GM12878 (cell line): ENCODE data around the gene CHDH. TPM values are rescaled to one million over a fixed set of nuclear protein-coding genes. Genes with fewer than 3 reads are reported as not detected.
A peak's percentile ranks its signal among the peaks of the same experiment; 100 is the strongest.

Source experiments
- ATAC-seq: fragments of 200-7000 bp; cut with Tn5 transposase; 3 replicates; pipeline ENCODE4 v1.9.1; 2020; ENCODE audit warnings: mild to moderate bottlenecking, moderate library complexity
- BruUV-seq: library from RNA; stranded (reverse); fragments of 400-500 nt; replicated peaks from 2 replicates; lab custom pipeline; 2021; lab: Mats Ljungman, UMichigan
- CTCF ChIA-PET: fragments of 300-600 bp; sonication (Branson Sonifier 250); formaldehyde crosslinking; extraction: SDS; loops from one replicate; lab custom pipeline; 2021; ENCODE audit warnings: inconsistent platforms; lab: Yijun Ruan, JAX
- POLR2A ChIA-PET: fragments of 350-600 bp; formaldehyde crosslinking; extraction: SDS; loops from one replicate; lab custom pipeline; 2021; ENCODE audit warnings: inconsistent platforms; lab: Charles Lee
- RAD21 ChIA-PET: fragments of 300-600 bp; sonication (Branson Sonifier 250); formaldehyde crosslinking; loops from one replicate; lab custom pipeline; 2023; ENCODE audit warnings: antibody characterized with exemption; ENCODE audit not compliant: unreplicated experiment; lab: Charles Lee
- SMC1A ChIA-PET: fragments of 300-600 bp; sonication (Branson Sonifier 250); formaldehyde crosslinking; loops from one replicate; lab custom pipeline; 2023; ENCODE audit not compliant: unreplicated experiment, uncharacterized antibody; lab: Charles Lee
- DNase-seq: peaks from one replicate; pipeline ENCODE4 v3.0.0-alpha.2; 2011; ENCODE audit warnings: low read depth, low spot score
- FAIRE-seq: peaks from 3 replicates; lab custom pipeline; 2011; peaks lifted over from hg19 to GRCh38; lab: Jason Lieb, UNC
- H2AFZ ChIP-seq: 2 replicates; pipeline ENCODE4 v1.6.0; 2011; ENCODE audit warnings: low read depth, low read length, control low read depth; ENCODE audit not compliant: control insufficient read depth
- H3K27ac ChIP-seq: 2 replicates; pipeline ENCODE4 v1.5.1; 2011; ENCODE audit warnings: control low read depth; ENCODE audit not compliant: control insufficient read depth, insufficient read depth
- H3K27me3 ChIP-seq, 2 experiments: replicated peaks in 1 of 2; 2 replicates each; pipeline versions ENCODE4 v1.6.0 to v1.6.1; 2011; ENCODE audit warnings: low read length in 1 of 2; ENCODE audit not compliant: control insufficient read depth in 2 of 2, insufficient read depth in 2 of 2
- H3K36me3 ChIP-seq, 2 experiments: 2 replicates each; pipeline ENCODE4 v1.5.1; 2011; ENCODE audit warnings: low read length in 1 of 2; ENCODE audit not compliant: control insufficient read depth in 2 of 2, insufficient read depth in 2 of 2
- H3K4me1 ChIP-seq: 2 replicates; pipeline ENCODE4 v1.6.1; 2011; ENCODE audit warnings: mild to moderate bottlenecking, low read length, moderate library complexity, mixed read lengths; ENCODE audit not compliant: control insufficient read depth, insufficient read depth
- H3K4me2 ChIP-seq: 2 replicates; pipeline ENCODE4 v1.6.0; 2011; ENCODE audit warnings: control low read depth; ENCODE audit not compliant: control insufficient read depth, insufficient read depth
- H3K4me3 ChIP-seq: fragments of 200-600 bp; sonication (generic); 2 replicates; pipeline ENCODE4 v1.5.1; 2016
- H3K79me2 ChIP-seq: 2 replicates; pipeline ENCODE4 v1.6.0; 2011; ENCODE audit warnings: low read length; ENCODE audit not compliant: control insufficient read depth, insufficient read depth
- H3K9ac ChIP-seq: 2 replicates; pipeline ENCODE4 v1.8.0; 2011; ENCODE audit warnings: low read length, control low read depth, mixed read lengths; ENCODE audit not compliant: control insufficient read depth, insufficient read depth
- H3K9me3 ChIP-seq: replicated peaks from 3 replicates; pipeline ENCODE4 v1.5.1; 2011; ENCODE audit warnings: mild to moderate bottlenecking, low read length; ENCODE audit not compliant: control insufficient read depth, insufficient read depth
- H4K20me1 ChIP-seq: 2 replicates; pipeline ENCODE4 v1.6.0; 2011; ENCODE audit not compliant: control insufficient read depth, insufficient read depth
- BCL11A ChIP-seq: IDR thresholded peaks from 2 replicates; pipeline ENCODE4 v1.6.1; 2011; ENCODE audit warnings: low read depth, low read length
- CHD4 ChIP-seq: fragments of 200-600 bp; sonication (generic); IDR thresholded peaks from 2 replicates; pipeline ENCODE4 v1.6.1; 2016; ENCODE audit warnings: mild to moderate bottlenecking
- IKZF1 ChIP-seq: fragments of 450-650 bp; conservative IDR thresholded peaks from 2 replicates; pipeline ENCODE4 v1.6.1; 2017; ENCODE audit warnings: antibody characterized with exemption, mild to moderate bottlenecking
- IKZF2 ChIP-seq, 2 experiments: fragments of 450-650 bp; IDR thresholded peaks; 2 replicates each; pipeline ENCODE4 v1.6.1; 2017; ENCODE audit warnings: mild to moderate bottlenecking in 2 of 2, moderate library complexity in 2 of 2
- PAX8 ChIP-seq: fragments of 450-650 bp; IDR thresholded peaks from 2 replicates; pipeline ENCODE4 v1.6.1; 2017; ENCODE audit warnings: mild to moderate bottlenecking, moderate library complexity
- SUZ12 ChIP-seq: fragments of 200-600 bp; sonication (generic); IDR thresholded peaks from one replicate; pipeline ENCODE4 v1.6.1; 2018; ENCODE audit warnings: antibody characterized with exemption, mild to moderate bottlenecking; ENCODE audit not compliant: unreplicated experiment
- TCF12 ChIP-seq: IDR thresholded peaks from 2 replicates; pipeline ENCODE4 v1.6.1; 2011; ENCODE audit warnings: low read depth, mild to moderate bottlenecking, low read length
- TCF3 ChIP-seq: IDR thresholded peaks from 2 replicates; pipeline ENCODE4 v1.6.1; 2012; ENCODE audit warnings: low read depth, mild to moderate bottlenecking, low read length, borderline replicate concordance; ENCODE audit not compliant: insufficient read depth
- ZNF24 ChIP-seq: fragments of 450-650 bp; IDR thresholded peaks from 2 replicates; pipeline ENCODE4 v1.6.1; 2017; ENCODE audit warnings: antibody characterized with exemption, mild to moderate bottlenecking
- ZNF622 ChIP-seq: fragments of 450-650 bp; IDR thresholded peaks from 2 replicates; pipeline ENCODE4 v1.6.1; 2017; ENCODE audit warnings: mild to moderate bottlenecking, inconsistent platforms
- WGBS: methylation state at CpG from one replicate; pipeline ENCODE4 v1.1.6; 2016; ENCODE audit warnings: low lambda C conversion rate; ENCODE audit not compliant: insufficient replicate concordance, insufficient coverage; ENCODE audit errors: missing lambda C conversion rate; 5-methylcytosine and 5-hydroxymethylcytosine counted together
- in situ Hi-C: fragments of 300-500 bp; cut with MboI; formaldehyde crosslinking; loops from 9 replicates; pipeline ENCODE4 v1.14.3; 2018; ENCODE audit warnings: mixed read lengths
- intact Hi-C: fragments of 100-400 bp; cut with micrococcal nuclease; formaldehyde crosslinking; loops from one replicate; pipeline ENCODE4 v1.14.2; 2022; ENCODE audit not compliant: unreplicated experiment
- polyA plus RNA-seq, 11 experiments: library from polyadenylated mRNA; depleted of rRNA in 4 of 11; unstranded in 6 of 11; stranded (reverse) in 5 of 11; fragments of >200 nt; fragmentation: Nextera tagmentation in 4 of 11; fragmentation: Illumina TruSeq in 1 of 11; extraction: Ambion mirVana in 4 of 11; extraction: Trizol in 1 of 11; gene quantifications; 1 replicate in 1 of 11; 2 replicates in 10 of 11; pipeline versions ENCODE4 v1.2.1 to v1.2.3, GENCODE V29; 2011 to 2016; ENCODE audit warnings: inconsistent platforms in 2 of 11, missing spikeins in 2 of 11, low read depth in 1 of 11
- total RNA-seq, 4 experiments: library from RNA; depleted of rRNA in 3 of 4; stranded (reverse); fragments of >200 nt in 3 of 4; fragmentation: Illumina TruSeq in 1 of 4; extraction: Trizol in 1 of 4; gene quantifications; 2 replicates each; pipeline versions ENCODE4 v1.2.1 to v1.2.3, GENCODE V29; 2013 to 2021
- TF ChIP-seq, protein P1 (sequence below): fragments of 150-350 bp; IDR thresholded peaks from 2 replicates; pipeline ENCODE4 v1.6.1; 2016; ENCODE audit warnings: low read depth, low read length
- TF ChIP-seq, protein P2 (sequence below): fragments of 150-350 bp; IDR thresholded peaks from 2 replicates; pipeline ENCODE4 v1.6.1; 2014; ENCODE audit warnings: mild to moderate bottlenecking, low read depth, low read length
- TF ChIP-seq, protein P3 (sequence below): fragments of 450-650 bp; IDR thresholded peaks from 2 replicates; pipeline ENCODE4 v1.6.1; 2017; ENCODE audit warnings: mild to moderate bottlenecking, moderate library complexity

CHDH gene
- total and polyA plus RNA-seq, 10 of the 15 experiments (the other 5 are each of a cell fraction or from before 2014, with no cell fraction given), result 0.95 to 8.3 (median 2.9) TPM

DNA sequence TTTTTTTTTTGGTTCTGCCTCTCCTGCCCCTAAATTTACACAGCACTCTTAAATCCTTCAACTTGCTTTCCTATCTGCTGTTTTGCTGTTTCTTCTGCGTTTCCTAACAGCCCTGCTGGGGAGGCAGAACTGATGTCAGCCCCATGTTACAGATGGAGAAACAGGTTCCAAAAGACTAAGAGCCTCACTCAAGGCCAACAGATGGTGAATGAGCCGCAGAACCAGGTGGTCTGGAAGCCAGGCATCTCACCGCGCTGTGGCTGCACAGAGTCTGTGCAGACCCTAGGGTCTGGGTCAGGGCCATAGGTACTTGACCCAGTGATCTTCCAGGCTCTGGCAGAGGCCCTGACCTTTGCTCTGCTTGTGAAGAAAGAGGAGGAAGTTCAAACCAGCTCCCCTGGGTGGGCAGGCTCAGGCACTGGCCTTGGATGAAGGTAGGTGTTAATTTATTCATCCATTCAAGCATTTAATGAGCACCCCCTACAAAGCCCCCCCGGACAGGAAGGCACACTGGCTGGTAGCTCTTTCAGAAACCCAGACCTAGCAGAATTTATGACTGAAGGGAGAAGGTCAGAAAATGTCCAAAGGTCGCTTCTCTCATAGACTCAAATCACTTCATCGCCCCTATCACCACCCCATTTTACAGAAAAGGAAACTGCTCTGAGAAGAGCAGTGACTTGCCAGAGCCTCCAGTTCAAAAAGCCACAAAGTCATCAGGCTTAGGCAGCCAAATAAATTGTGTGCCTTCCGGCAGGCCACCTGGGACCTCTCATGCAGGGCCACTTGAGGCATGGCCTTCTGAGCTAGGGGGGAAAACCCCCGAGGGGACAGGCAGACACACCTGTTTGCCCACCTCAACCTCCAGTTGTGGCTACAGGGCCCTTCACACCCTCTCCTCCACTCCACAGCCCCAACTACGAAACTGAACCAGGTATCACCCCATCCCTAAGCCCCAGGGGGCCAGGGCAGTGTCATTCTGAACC is 2.7 kb downstream of the CHDH start:
- CTCF ChIA-PET, result interaction anchor here (0.6 to 2.5 kb wide), 11 partner anchors 14 to 850 kb away, joined by 3 to 9 read pairs (median 5); no protein-coding TSS in a partner anchor
- BruUV-seq, result no TSS peak
- peak overlapping the region; percentile 55 for H3K27ac ChIP-seq
- in situ Hi-C loops, result no loop called here
- peaks cover 18% of the 10 kb centered on the region for H3K79me2 ChIP-seq
- H3K9ac ChIP-seq, result peak overlapping the region; percentile 42
- POLR2A ChIA-PET, result interaction anchor here (1.2 to 4.1 kb wide), 6 partner anchors 10 to 113 kb away, joined by 3 to 30 read pairs (median 4); no protein-coding TSS in a partner anchor
- DNase-seq, result peak; percentile 53
- no peak for FAIRE-seq
- RAD21 ChIA-PET, result interaction anchor here (0.8 to 5.1 kb wide), 11 partner anchors 14 to 139 kb away, joined by 3 to 41 read pairs (median 5); partner anchors contain the start of genes ACTR8 and SELENOK
- H2AFZ ChIP-seq, result peak overlapping the region; percentile 37
- H3K4me1 ChIP-seq, result peaks cover 39% of the 10 kb centered on the region
- SMC1A ChIA-PET, result interaction anchor here (0.5 to 3.5 kb wide), 16 partner anchors 10 to 499 kb away, joined by 3 to 26 read pairs (median 5); partner anchors contain the start of gene SELENOK
- ATAC-seq, result peak; percentile 55
- intact Hi-C loops, result loop anchor here (2.0 to 10.0 kb wide), 3 partner anchors 39 to 99 kb away; partner anchors contain the start of gene ACTR8
- H3K36me3 ChIP-seq, result no peaks in the 10 kb centered on the region
- H3K4me3 ChIP-seq, result peak overlapping the region; percentile 73
- WGBS, result 29% methylated on average over 10 of the region's 10 CpGs
- H3K27me3 ChIP-seq, result no peaks in the 10 kb centered on the region
- no peaks in the 10 kb centered on the region for H3K9me3 ChIP-seq
- no peaks in the 10 kb centered on the region for H4K20me1 ChIP-seq
- H3K4me2 ChIP-seq, result peak overlapping the region; percentile 82
- TF ChIP-seq BCL11A (no peak), PAX8 (no peak), ZNF24 (peak; percentile 81; the same call in 1 of the 2 replicates), IKZF1 (peak; percentile 62), ZNF622 (no peak), TCF12 (peak; percentile 72; the same call in 1 of the 2 replicates), TCF3 (peak; percentile 66; the same call in 1 of the 2 replicates), SUZ12 (no peak), IKZF2 (IDR thresholded peaks at IDR 0.05) (peak in 1 of 2 experiments; percentile 70; a peak in 1 of 4 replicates), CHD4 (no peak)
- TF ChIP-seq, protein P1, sequence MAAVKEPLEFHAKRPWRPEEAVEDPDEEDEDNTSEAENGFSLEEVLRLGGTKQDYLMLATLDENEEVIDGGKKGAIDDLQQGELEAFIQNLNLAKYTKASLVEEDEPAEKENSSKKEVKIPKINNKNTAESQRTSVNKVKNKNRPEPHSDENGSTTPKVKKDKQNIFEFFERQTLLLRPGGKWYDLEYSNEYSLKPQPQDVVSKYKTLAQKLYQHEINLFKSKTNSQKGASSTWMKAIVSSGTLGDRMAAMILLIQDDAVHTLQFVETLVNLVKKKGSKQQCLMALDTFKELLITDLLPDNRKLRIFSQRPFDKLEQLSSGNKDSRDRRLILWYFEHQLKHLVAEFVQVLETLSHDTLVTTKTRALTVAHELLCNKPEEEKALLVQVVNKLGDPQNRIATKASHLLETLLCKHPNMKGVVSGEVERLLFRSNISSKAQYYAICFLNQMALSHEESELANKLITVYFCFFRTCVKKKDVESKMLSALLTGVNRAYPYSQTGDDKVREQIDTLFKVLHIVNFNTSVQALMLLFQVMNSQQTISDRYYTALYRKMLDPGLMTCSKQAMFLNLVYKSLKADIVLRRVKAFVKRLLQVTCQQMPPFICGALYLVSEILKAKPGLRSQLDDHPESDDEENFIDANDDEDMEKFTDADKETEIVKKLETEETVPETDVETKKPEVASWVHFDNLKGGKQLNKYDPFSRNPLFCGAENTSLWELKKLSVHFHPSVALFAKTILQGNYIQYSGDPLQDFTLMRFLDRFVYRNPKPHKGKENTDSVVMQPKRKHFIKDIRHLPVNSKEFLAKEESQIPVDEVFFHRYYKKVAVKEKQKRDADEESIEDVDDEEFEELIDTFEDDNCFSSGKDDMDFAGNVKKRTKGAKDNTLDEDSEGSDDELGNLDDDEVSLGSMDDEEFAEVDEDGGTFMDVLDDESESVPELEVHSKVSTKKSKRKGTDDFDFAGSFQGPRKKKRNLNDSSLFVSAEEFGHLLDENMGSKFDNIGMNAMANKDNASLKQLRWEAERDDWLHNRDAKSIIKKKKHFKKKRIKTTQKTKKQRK, result no peak
- TF ChIP-seq, protein P2, sequence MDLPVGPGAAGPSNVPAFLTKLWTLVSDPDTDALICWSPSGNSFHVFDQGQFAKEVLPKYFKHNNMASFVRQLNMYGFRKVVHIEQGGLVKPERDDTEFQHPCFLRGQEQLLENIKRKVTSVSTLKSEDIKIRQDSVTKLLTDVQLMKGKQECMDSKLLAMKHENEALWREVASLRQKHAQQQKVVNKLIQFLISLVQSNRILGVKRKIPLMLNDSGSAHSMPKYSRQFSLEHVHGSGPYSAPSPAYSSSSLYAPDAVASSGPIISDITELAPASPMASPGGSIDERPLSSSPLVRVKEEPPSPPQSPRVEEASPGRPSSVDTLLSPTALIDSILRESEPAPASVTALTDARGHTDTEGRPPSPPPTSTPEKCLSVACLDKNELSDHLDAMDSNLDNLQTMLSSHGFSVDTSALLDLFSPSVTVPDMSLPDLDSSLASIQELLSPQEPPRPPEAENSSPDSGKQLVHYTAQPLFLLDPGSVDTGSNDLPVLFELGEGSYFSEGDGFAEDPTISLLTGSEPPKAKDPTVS, result no peak
- TF ChIP-seq, protein P3, sequence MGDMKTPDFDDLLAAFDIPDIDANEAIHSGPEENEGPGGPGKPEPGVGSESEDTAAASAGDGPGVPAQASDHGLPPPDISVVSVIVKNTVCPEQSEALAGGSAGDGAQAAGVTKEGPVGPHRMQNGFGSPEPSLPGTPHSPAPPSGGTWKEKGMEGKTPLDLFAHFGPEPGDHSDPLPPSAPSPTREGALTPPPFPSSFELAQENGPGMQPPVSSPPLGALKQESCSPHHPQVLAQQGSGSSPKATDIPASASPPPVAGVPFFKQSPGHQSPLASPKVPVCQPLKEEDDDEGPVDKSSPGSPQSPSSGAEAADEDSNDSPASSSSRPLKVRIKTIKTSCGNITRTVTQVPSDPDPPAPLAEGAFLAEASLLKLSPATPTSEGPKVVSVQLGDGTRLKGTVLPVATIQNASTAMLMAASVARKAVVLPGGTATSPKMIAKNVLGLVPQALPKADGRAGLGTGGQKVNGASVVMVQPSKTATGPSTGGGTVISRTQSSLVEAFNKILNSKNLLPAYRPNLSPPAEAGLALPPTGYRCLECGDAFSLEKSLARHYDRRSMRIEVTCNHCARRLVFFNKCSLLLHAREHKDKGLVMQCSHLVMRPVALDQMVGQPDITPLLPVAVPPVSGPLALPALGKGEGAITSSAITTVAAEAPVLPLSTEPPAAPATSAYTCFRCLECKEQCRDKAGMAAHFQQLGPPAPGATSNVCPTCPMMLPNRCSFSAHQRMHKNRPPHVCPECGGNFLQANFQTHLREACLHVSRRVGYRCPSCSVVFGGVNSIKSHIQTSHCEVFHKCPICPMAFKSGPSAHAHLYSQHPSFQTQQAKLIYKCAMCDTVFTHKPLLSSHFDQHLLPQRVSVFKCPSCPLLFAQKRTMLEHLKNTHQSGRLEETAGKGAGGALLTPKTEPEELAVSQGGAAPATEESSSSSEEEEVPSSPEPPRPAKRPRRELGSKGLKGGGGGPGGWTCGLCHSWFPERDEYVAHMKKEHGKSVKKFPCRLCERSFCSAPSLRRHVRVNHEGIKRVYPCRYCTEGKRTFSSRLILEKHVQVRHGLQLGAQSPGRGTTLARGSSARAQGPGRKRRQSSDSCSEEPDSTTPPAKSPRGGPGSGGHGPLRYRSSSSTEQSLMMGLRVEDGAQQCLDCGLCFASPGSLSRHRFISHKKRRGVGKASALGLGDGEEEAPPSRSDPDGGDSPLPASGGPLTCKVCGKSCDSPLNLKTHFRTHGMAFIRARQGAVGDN, result peak; percentile 31
